ENCODE results near the gene GDE1.
A peak's percentile ranks its signal among the peaks of the same experiment; 100 is the strongest.
"Not testable (repeated sequence)": the region's sequence is repeated elsewhere in the genome, so short reads cannot be mapped to it uniquely, and the experiment has no call there.

GDE1 gene

GRCh38 chr16:19521471-19522396 lies at the start of gene GDE1:
GDE1 (minus strand) TSS chr16:19522098; CDS start chr16:19521964, 134 bp downstream.
- DNase-seq, result peak; percentile 89

GRCh38 chr16:19567560-19567959 lies 45.7 kb upstream of the GDE1 start:
- DNase-seq, result no peak

- DNase-seq, result no peak
Measured at GRCh38 chr16:19566362-19566761, 44.5 kb upstream of the GDE1 start.

GRCh38 chr16:19563377-19563776 lies 41.5 kb upstream of the GDE1 start:
- no peak for DNase-seq

GRCh38 chr16:19560078-19560477 lies 38.2 kb upstream of the GDE1 start:
- no peak for DNase-seq

GRCh38 chr16:19559242-19559910 lies 37.5 kb upstream of the GDE1 start:
- DNase-seq, result peak; percentile 28

GRCh38 chr16:19555938-19556771 lies 34.3 kb upstream of the GDE1 start:
- DNase-seq, result peak; percentile 59

- DNase-seq, result peak; percentile 91
Measured at GRCh38 chr16:19555186-19555937, 33.5 kb upstream of the GDE1 start, which contains the start of gene VPS35L. VPS35L (plus strand) TSS chr16:19555703; CDS start chr16:19555730, 27 bp downstream.

- no peak for DNase-seq
Measured at GRCh38 chr16:19549673-19550072, 27.8 kb upstream of the GDE1 start.

GRCh38 chr16:19548144-19548543 lies 26.2 kb upstream of the GDE1 start:
- DNase-seq, result no peak

- DNase-seq, result not testable (repeated sequence)
Measured at GRCh38 chr16:19543278-19543996, 21.5 kb upstream of the GDE1 start.

- no peak for DNase-seq
Measured at GRCh38 chr16:19542138-19542821, 20.4 kb upstream of the GDE1 start.

- DNase-seq, result no peak
Measured at GRCh38 chr16:19540241-19540970, 18.5 kb upstream of the GDE1 start.

GRCh38 chr16:19532601-19533000 lies 10.7 kb upstream of the GDE1 start:
- DNase-seq, result no peak

GRCh38 chr16:19528666-19529065 lies 6.8 kb upstream of the GDE1 start:
- no peak for DNase-seq

- DNase-seq, result no peak
Measured at GRCh38 chr16:19527161-19527560, 5.3 kb upstream of the GDE1 start.

- no peak for DNase-seq
Measured at GRCh38 chr16:19525385-19525723, 3.5 kb upstream of the GDE1 start.

- DNase-seq, result peak; percentile 22
Measured at GRCh38 chr16:19524616-19525384, 2.9 kb upstream of the GDE1 start.

- DNase-seq, result no peak
Measured at GRCh38 chr16:19524356-19524615, 2.4 kb upstream of the GDE1 start.
